ENCODE results near the gene TRMT44.

DNA sequence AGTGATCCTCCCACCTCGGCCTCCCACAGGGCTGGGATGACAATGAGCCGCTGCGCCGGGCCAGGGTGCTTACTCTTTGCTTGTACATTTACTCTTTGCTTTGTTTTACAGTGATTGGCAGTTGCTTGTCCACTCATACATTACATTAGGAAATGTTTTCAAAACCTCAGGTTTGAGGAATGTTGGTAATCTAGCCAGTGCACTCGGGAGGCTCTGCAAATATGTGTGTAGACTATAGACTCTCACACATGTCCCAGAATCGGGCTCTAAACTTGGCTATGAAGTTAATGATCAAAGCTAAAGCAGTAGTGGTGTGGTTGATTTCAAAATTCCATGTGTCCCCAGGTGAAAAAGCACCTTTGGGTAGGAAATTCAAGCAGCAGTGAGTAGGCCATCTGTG, 20.5 kb downstream of the TRMT44 start:
- no peak for TF ChIP-seq CTCF (IDR thresholded peaks at IDR 0.05; ENCODE audit: low read depth, low read length)
- no peak for TF ChIP-seq EZH2phosphoT487 (IDR thresholded peaks at IDR 0.05; ENCODE audit: low read depth)

Data from OCI-LY3 (cell line).